HG02763 (cell line): Measurements from ENCODE around the gene RNF34.
"Not testable (repeated sequence)": the region's sequence is repeated elsewhere in the genome, so short reads cannot be mapped to it uniquely, and the experiment has no call there.

ENCODE experiments used
- ATAC-seq: cut with Tn5 transposase; IDR thresholded peaks from one replicate; pipeline ENCODE4 v1.9.1; 2021; ENCODE audit warnings: mild to moderate bottlenecking, moderate library complexity; ENCODE audit not compliant: unreplicated experiment

RNF34 gene

GRCh38 chr12:121399391-121400331 lies at the start of gene RNF34:
Gene RNF34, plus strand, starts transcription at chr12:121400118. Its CDS starts 95 bp downstream, at chr12:121400213.
- ATAC-seq: peak; percentile 92

- peak; percentile 96 for ATAC-seq
Observed at GRCh38 chr12:121351820-121352681, 47.9 kb upstream of the RNF34 start, which contains the start of gene ANAPC5. Gene ANAPC5, minus strand, starts transcription at chr12:121352411. Its CDS starts 71 bp downstream, at chr12:121352340.

GRCh38 chr12:121352682-121353018 lies 47.3 kb upstream of the RNF34 start:
- no peak for ATAC-seq

- ATAC-seq: no peak
Observed at GRCh38 chr12:121355818-121356217, 44.1 kb upstream of the RNF34 start.

- no peak for ATAC-seq
Observed at GRCh38 chr12:121356657-121357056, 43.3 kb upstream of the RNF34 start.

- ATAC-seq: no peak
Observed at GRCh38 chr12:121357331-121357730, 42.6 kb upstream of the RNF34 start.

GRCh38 chr12:121358073-121358472 lies 41.8 kb upstream of the RNF34 start:
- no peak for ATAC-seq

GRCh38 chr12:121364683-121365121 lies 35.2 kb upstream of the RNF34 start:
- ATAC-seq: no peak

- no peak for ATAC-seq
Observed at GRCh38 chr12:121365416-121366062, 34.4 kb upstream of the RNF34 start.

GRCh38 chr12:121366063-121366459 lies 33.9 kb upstream of the RNF34 start:
- ATAC-seq: no peak

GRCh38 chr12:121371404-121371803 lies 28.5 kb upstream of the RNF34 start:
- ATAC-seq: no peak

- no peak for ATAC-seq
Observed at GRCh38 chr12:121373755-121374154, 26.2 kb upstream of the RNF34 start.

GRCh38 chr12:121374336-121374735 lies 25.6 kb upstream of the RNF34 start:
- not testable (repeated sequence) for ATAC-seq

GRCh38 chr12:121374945-121375584 lies 24.9 kb upstream of the RNF34 start:
- not testable (repeated sequence) for ATAC-seq

- no peak for ATAC-seq
Observed at GRCh38 chr12:121376754-121377697, 22.9 kb upstream of the RNF34 start.

GRCh38 chr12:121378736-121379135 lies 21.2 kb upstream of the RNF34 start:
- ATAC-seq: no peak

GRCh38 chr12:121379945-121380344 lies 20.0 kb upstream of the RNF34 start:
- ATAC-seq: no peak

- ATAC-seq: no peak
Observed at GRCh38 chr12:121383601-121384021, 16.3 kb upstream of the RNF34 start.

- ATAC-seq: not testable (repeated sequence)
Observed at GRCh38 chr12:121384891-121385290, 15.0 kb upstream of the RNF34 start.
